GM23338 (cell line): ENCODE measurements around the gene SELENOV.

Experiments used
- CREB1 ChIP-seq: fragments of 250-450 bp; sonication (Bioruptor Pico); IDR thresholded peaks from 2 replicates; pipeline ENCODE4 v1.5.0; 2020; ENCODE audit warnings: low read depth, mild to moderate bottlenecking, moderate library complexity
- CTCF ChIP-seq, 2 experiments: fragments of 200-600 bp in 1 of 2; sonication (generic) in 1 of 2; conservative IDR thresholded peaks; 2 replicates each; pipeline versions ENCODE4 v1.5.1 to v1.6.1; 2016 to 2017; ENCODE audit warnings: antibody characterized with exemption in 2 of 2, low read depth in 2 of 2, mild to moderate bottlenecking in 2 of 2, moderate library complexity in 1 of 2
- ETS1 ChIP-seq: IDR thresholded peaks from 2 replicates; pipeline ENCODE4 v1.6.1; 2016; ENCODE audit warnings: antibody characterized with exemption
- EZH2 ChIP-seq: fragments of 200-600 bp; sonication (generic); IDR thresholded peaks from one replicate; pipeline ENCODE4 v1.8.0; 2017; ENCODE audit warnings: antibody characterized with exemption, mild to moderate bottlenecking, low read depth; ENCODE audit not compliant: unreplicated experiment
- EZH2phosphoT487 ChIP-seq: fragments of 200-600 bp; sonication (generic); IDR thresholded peaks from one replicate; pipeline ENCODE4 v1.8.1; 2018; ENCODE audit warnings: antibody characterized with exemption; ENCODE audit not compliant: unreplicated experiment
- JUNB ChIP-seq: IDR thresholded peaks from one replicate; pipeline ENCODE4 v1.6.1; 2016; ENCODE audit warnings: antibody characterized with exemption; ENCODE audit not compliant: unreplicated experiment
- NANOG ChIP-seq: IDR thresholded peaks from 2 replicates; pipeline ENCODE4 v1.6.1; 2016; ENCODE audit warnings: antibody characterized with exemption, borderline replicate concordance
- POLR2AphosphoS5 ChIP-seq: IDR thresholded peaks from 2 replicates; pipeline ENCODE4 v1.6.1; 2016; ENCODE audit warnings: antibody characterized with exemption, low read depth
- REST ChIP-seq: IDR thresholded peaks from one replicate; pipeline ENCODE4 v1.6.1; 2018; ENCODE audit warnings: antibody characterized with exemption; ENCODE audit not compliant: unreplicated experiment
- STAT1 ChIP-seq: IDR thresholded peaks from one replicate; pipeline ENCODE4 v1.6.1; 2016; ENCODE audit warnings: antibody characterized with exemption; ENCODE audit not compliant: unreplicated experiment

GRCh38 chr19:39469567-39469966 is 45.4 kb upstream of the SELENOV start:
- TF ChIP-seq EZH2 (no peak), POLR2AphosphoS5 (no peak), CTCF (conservative IDR thresholded peaks at IDR 0.05; ENCODE audit: low read depth in 2 of 2) (no peak), ETS1 (no peak), EZH2phosphoT487 (no peak), REST (no peak), JUNB (no peak), CREB1 (CRISPR knock-in tag) (no peak), STAT1 (no peak), NANOG (no peak)
